WTC11 (cell line): ENCODE data around the gene HPS3. TPM values are rescaled to one million over a fixed set of nuclear protein-coding genes. Genes with fewer than 3 reads are reported as not detected.
A peak's percentile ranks its signal among the peaks of the same experiment; 100 is the strongest.

Source experiments
- CREM ChIP-seq: sonication (generic); formaldehyde crosslinking; IDR thresholded peaks from 2 replicates; pipeline ENCODE4 v1.8.1; 2022; ENCODE audit warnings: mild to moderate bottlenecking, missing genetic modification reagents, moderate library complexity
- ELF4 ChIP-seq: sonication (generic); formaldehyde crosslinking; IDR thresholded peaks from 2 replicates; pipeline ENCODE4 v1.8.1; 2022; ENCODE audit warnings: low read depth, mild to moderate bottlenecking, moderate library complexity, missing genetic modification reagents
- FOXJ3 ChIP-seq: sonication (generic); formaldehyde crosslinking; IDR thresholded peaks from 2 replicates; pipeline ENCODE4 v1.9.0; 2021; ENCODE audit warnings: missing genetic modification reagents, mild to moderate bottlenecking, borderline replicate concordance
- FOXP1 ChIP-seq: sonication (generic); formaldehyde crosslinking; IDR thresholded peaks from 2 replicates; pipeline ENCODE4 v1.8.0; 2022; ENCODE audit warnings: missing genetic modification reagents, mild to moderate bottlenecking, moderate library complexity, borderline replicate concordance
- IRF2 ChIP-seq: sonication (generic); formaldehyde crosslinking; IDR thresholded peaks from 2 replicates; pipeline ENCODE4 v1.8.0; 2022; ENCODE audit warnings: low read depth, missing genetic modification reagents, borderline replicate concordance
- JUN ChIP-seq: sonication (generic); formaldehyde crosslinking; IDR thresholded peaks from 2 replicates; pipeline ENCODE4 v1.8.0; 2023; ENCODE audit warnings: mild to moderate bottlenecking, missing genetic modification reagents
- KAT7 ChIP-seq: sonication (generic); formaldehyde crosslinking; IDR thresholded peaks from 2 replicates; pipeline ENCODE4 v1.8.1; 2023; ENCODE audit warnings: missing genetic modification reagents, mild to moderate bottlenecking, borderline replicate concordance
- NFYB ChIP-seq: sonication (generic); formaldehyde crosslinking; conservative IDR thresholded peaks from 2 replicates; pipeline ENCODE4 v1.8.0; 2022; ENCODE audit warnings: low read depth, missing genetic modification reagents
- RELA ChIP-seq: sonication (generic); formaldehyde crosslinking; IDR thresholded peaks from 2 replicates; pipeline ENCODE4 v1.8.1; 2022; ENCODE audit warnings: missing genetic modification reagents, mild to moderate bottlenecking, borderline replicate concordance
- RORB ChIP-seq: fragments of 250-450 bp; sonication (Bioruptor Pico); IDR thresholded peaks from 2 replicates; pipeline ENCODE4 v1.9.0; 2021; ENCODE audit warnings: mild to moderate bottlenecking
- SMAD3 ChIP-seq: sonication (generic); formaldehyde crosslinking; IDR thresholded peaks from 2 replicates; pipeline ENCODE4 v1.8.0; 2022; ENCODE audit warnings: missing genetic modification reagents, mild to moderate bottlenecking, borderline replicate concordance
- SOX15 ChIP-seq: fragments of 250-450 bp; sonication (Bioruptor Pico); IDR thresholded peaks from 2 replicates; pipeline ENCODE4 v1.9.0; 2021; ENCODE audit warnings: mild to moderate bottlenecking
- TCF7 ChIP-seq: sonication (generic); formaldehyde crosslinking; IDR thresholded peaks from 2 replicates; pipeline ENCODE4 v1.8.0; 2022; ENCODE audit warnings: mild to moderate bottlenecking, low read depth, missing genetic modification reagents, moderate library complexity
- TP53 ChIP-seq: sonication (generic); formaldehyde crosslinking; IDR thresholded peaks from 2 replicates; pipeline ENCODE4 v1.8.1; 2023; ENCODE audit warnings: mild to moderate bottlenecking, missing genetic modification reagents
- ZNF121 ChIP-seq: sonication (generic); formaldehyde crosslinking; IDR thresholded peaks from 2 replicates; pipeline ENCODE4 v1.8.0; 2023; ENCODE audit warnings: missing genetic modification reagents
- ZNF232 ChIP-seq: sonication (generic); formaldehyde crosslinking; IDR thresholded peaks from 2 replicates; pipeline ENCODE4 v1.8.0; 2022; ENCODE audit warnings: mild to moderate bottlenecking, missing genetic modification reagents
- ZNF263 ChIP-seq: sonication (generic); formaldehyde crosslinking; IDR thresholded peaks from 2 replicates; pipeline ENCODE4 v1.8.1; 2022; ENCODE audit warnings: low read depth, mild to moderate bottlenecking, moderate library complexity, missing genetic modification reagents
- total RNA-seq: library from RNA; stranded (reverse); gene quantifications from 3 replicates; pipeline ENCODE4 v1.2.3, GENCODE V29; 2021
- TF ChIP-seq, protein P1 (sequence below): sonication (generic); formaldehyde crosslinking; IDR thresholded peaks from 2 replicates; pipeline ENCODE4 v1.8.0; 2022; ENCODE audit warnings: missing genetic modification reagents
- TF ChIP-seq, protein P2 (sequence below): sonication (generic); formaldehyde crosslinking; IDR thresholded peaks from 2 replicates; pipeline ENCODE4 v1.8.1; 2022; ENCODE audit warnings: mild to moderate bottlenecking, missing genetic modification reagents, moderate library complexity, borderline replicate concordance
- TF ChIP-seq, protein P3 (sequence below): sonication (generic); formaldehyde crosslinking; IDR thresholded peaks from 2 replicates; pipeline ENCODE4 v1.8.1; 2023; ENCODE audit warnings: mild to moderate bottlenecking, moderate library complexity, missing genetic modification reagents
- TF ChIP-seq, protein P4 (sequence below): sonication (generic); formaldehyde crosslinking; IDR thresholded peaks from 2 replicates; pipeline ENCODE4 v1.8.1; 2023; ENCODE audit warnings: mild to moderate bottlenecking, missing genetic modification reagents, moderate library complexity
- TF ChIP-seq, protein P5 (sequence below): fragments of 200-600 bp; IDR thresholded peaks from 2 replicates; pipeline ENCODE4 v1.8.0; 2022; ENCODE audit warnings: antibody characterized with exemption
- TF ChIP-seq, protein P6 (sequence below): fragments of 250-450 bp; sonication (Bioruptor Pico); IDR thresholded peaks from 2 replicates; pipeline ENCODE4 v1.9.0; 2021; ENCODE audit warnings: moderate library complexity, mild to moderate bottlenecking, inconsistent platforms, borderline replicate concordance
- TF ChIP-seq, protein P7 (sequence below): fragments of 250-450 bp; sonication (Bioruptor Pico); conservative IDR thresholded peaks from 2 replicates; pipeline ENCODE4 v1.9.0; 2021; ENCODE audit warnings: mild to moderate bottlenecking
- TF ChIP-seq, protein P8 (sequence below): fragments of 250-450 bp; sonication (Bioruptor Pico); IDR thresholded peaks from 2 replicates; pipeline ENCODE4 v1.8.0; 2021; ENCODE audit warnings: mild to moderate bottlenecking

Gene HPS3
- total RNA-seq, 1 experiment from 2014 or later = 51.3 TPM

DNA sequence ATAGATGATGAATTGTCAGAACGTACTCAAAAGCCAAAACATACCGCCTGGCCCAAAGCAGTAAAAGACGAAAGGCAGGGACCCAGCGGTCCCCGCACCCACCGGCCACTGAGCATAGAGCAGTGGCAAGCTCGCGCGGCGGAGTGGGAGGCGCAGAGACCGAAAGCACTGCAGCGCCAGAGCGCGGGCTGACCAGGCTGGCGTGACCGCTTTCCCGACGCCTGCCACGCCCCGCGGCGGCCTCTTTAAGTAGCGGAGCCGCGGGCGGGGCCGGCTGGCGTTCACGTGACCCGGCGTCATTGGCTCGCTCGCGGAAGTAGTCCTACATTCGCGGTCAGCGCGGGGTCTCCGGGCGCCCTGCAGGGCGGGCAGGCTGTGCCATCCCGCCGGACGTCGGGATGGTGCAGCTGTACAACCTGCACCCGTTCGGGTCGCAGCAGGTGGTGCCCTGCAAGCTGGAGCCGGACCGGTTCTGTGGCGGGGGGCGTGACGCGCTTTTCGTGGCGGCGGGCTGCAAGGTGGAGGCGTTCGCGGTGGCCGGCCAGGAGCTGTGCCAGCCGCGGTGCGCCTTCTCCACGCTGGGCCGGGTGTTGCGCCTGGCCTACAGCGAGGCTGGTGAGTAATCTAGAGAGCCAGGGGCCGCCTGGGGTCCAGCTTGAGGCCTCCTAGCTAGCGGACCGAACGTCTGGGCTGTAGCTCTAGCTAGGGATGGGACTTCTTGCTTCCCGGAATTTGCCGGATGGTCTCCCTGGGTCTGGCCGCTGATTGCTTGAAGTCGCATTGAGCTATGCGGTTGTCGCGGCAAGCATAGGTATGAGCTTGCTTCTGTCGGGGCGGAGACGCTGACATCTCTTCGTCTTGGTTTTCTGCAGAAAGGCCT is at the start of gene HPS3 (continued):
- no peak for TF ChIP-seq RORB (CRISPR knock-in tag)
- TF ChIP-seq SOX15 (CRISPR knock-in tag) = no peak
- TF ChIP-seq, protein P1, sequence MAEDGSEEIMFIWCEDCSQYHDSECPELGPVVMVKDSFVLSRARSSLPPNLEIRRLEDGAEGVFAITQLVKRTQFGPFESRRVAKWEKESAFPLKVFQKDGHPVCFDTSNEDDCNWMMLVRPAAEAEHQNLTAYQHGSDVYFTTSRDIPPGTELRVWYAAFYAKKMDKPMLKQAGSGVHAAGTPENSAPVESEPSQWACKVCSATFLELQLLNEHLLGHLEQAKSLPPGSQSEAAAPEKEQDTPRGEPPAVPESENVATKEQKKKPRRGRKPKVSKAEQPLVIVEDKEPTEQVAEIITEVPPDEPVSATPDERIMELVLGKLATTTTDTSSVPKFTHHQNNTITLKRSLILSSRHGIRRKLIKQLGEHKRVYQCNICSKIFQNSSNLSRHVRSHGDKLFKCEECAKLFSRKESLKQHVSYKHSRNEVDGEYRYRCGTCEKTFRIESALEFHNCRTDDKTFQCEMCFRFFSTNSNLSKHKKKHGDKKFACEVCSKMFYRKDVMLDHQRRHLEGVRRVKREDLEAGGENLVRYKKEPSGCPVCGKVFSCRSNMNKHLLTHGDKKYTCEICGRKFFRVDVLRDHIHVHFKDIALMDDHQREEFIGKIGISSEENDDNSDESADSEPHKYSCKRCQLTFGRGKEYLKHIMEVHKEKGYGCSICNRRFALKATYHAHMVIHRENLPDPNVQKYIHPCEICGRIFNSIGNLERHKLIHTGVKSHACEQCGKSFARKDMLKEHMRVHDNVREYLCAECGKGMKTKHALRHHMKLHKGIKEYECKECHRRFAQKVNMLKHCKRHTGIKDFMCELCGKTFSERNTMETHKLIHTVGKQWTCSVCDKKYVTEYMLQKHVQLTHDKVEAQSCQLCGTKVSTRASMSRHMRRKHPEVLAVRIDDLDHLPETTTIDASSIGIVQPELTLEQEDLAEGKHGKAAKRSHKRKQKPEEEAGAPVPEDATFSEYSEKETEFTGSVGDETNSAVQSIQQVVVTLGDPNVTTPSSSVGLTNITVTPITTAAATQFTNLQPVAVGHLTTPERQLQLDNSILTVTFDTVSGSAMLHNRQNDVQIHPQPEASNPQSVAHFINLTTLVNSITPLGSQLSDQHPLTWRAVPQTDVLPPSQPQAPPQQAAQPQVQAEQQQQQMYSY = no peak
- TF ChIP-seq TP53 = peak; percentile 24; the same call in 1 of the 2 replicates
- TF ChIP-seq IRF2 (CRISPR knock-in tag) = no peak
- TF ChIP-seq, protein P2, sequence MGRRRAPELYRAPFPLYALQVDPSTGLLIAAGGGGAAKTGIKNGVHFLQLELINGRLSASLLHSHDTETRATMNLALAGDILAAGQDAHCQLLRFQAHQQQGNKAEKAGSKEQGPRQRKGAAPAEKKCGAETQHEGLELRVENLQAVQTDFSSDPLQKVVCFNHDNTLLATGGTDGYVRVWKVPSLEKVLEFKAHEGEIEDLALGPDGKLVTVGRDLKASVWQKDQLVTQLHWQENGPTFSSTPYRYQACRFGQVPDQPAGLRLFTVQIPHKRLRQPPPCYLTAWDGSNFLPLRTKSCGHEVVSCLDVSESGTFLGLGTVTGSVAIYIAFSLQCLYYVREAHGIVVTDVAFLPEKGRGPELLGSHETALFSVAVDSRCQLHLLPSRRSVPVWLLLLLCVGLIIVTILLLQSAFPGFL (CRISPR knock-in tag) = no peak
- no peak for TF ChIP-seq ZNF232
- 0 out of 2 replicates have a peak, but pooled peaks have one; percentile 75 for TF ChIP-seq RELA
- peak; percentile 92; the same call in 1 of the 2 replicates for TF ChIP-seq KAT7 (CRISPR knock-in tag)
- TF ChIP-seq FOXJ3 (CRISPR knock-in tag) = no peak
- TF ChIP-seq, protein P3, sequence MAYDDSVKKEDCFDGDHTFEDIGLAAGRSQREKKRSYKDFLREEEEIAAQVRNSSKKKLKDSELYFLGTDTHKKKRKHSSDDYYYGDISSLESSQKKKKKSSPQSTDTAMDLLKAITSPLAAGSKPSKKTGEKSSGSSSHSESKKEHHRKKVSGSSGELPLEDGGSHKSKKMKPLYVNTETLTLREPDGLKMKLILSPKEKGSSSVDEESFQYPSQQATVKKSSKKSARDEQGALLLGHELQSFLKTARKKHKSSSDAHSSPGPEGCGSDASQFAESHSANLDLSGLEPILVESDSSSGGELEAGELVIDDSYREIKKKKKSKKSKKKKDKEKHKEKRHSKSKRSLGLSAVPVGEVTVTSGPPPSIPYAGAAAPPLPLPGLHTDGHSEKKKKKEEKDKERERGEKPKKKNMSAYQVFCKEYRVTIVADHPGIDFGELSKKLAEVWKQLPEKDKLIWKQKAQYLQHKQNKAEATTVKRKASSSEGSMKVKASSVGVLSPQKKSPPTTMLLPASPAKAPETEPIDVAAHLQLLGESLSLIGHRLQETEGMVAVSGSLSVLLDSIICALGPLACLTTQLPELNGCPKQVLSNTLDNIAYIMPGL (CRISPR knock-in tag) = peak; percentile 90
- TF ChIP-seq, protein P4, sequence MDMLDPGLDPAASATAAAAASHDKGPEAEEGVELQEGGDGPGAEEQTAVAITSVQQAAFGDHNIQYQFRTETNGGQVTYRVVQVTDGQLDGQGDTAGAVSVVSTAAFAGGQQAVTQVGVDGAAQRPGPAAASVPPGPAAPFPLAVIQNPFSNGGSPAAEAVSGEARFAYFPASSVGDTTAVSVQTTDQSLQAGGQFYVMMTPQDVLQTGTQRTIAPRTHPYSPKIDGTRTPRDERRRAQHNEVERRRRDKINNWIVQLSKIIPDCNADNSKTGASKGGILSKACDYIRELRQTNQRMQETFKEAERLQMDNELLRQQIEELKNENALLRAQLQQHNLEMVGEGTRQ (CRISPR knock-in tag) = peak; percentile 98
- TF ChIP-seq ZNF121 (CRISPR knock-in tag) = no peak
- TF ChIP-seq, protein P5, sequence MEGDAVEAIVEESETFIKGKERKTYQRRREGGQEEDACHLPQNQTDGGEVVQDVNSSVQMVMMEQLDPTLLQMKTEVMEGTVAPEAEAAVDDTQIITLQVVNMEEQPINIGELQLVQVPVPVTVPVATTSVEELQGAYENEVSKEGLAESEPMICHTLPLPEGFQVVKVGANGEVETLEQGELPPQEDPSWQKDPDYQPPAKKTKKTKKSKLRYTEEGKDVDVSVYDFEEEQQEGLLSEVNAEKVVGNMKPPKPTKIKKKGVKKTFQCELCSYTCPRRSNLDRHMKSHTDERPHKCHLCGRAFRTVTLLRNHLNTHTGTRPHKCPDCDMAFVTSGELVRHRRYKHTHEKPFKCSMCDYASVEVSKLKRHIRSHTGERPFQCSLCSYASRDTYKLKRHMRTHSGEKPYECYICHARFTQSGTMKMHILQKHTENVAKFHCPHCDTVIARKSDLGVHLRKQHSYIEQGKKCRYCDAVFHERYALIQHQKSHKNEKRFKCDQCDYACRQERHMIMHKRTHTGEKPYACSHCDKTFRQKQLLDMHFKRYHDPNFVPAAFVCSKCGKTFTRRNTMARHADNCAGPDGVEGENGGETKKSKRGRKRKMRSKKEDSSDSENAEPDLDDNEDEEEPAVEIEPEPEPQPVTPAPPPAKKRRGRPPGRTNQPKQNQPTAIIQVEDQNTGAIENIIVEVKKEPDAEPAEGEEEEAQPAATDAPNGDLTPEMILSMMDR = no peak
- TF ChIP-seq, protein P6, sequence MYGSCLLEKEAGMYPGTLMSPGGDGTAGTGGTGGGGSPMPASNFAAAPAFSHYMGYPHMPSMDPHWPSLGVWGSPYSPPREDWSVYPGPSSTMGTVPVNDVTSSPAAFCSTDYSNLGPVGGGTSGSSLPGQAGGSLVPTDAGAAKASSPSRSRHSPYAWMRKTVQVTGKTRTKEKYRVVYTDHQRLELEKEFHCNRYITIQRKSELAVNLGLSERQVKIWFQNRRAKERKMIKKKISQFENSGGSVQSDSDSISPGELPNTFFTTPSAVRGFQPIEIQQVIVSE (CRISPR knock-in tag) = no peak
- 0 out of 2 replicates have a peak, but pooled peaks have one; percentile 41 for TF ChIP-seq JUN (CRISPR knock-in tag)
- no peak for TF ChIP-seq SMAD3 (CRISPR knock-in tag)
- TF ChIP-seq, protein P7, sequence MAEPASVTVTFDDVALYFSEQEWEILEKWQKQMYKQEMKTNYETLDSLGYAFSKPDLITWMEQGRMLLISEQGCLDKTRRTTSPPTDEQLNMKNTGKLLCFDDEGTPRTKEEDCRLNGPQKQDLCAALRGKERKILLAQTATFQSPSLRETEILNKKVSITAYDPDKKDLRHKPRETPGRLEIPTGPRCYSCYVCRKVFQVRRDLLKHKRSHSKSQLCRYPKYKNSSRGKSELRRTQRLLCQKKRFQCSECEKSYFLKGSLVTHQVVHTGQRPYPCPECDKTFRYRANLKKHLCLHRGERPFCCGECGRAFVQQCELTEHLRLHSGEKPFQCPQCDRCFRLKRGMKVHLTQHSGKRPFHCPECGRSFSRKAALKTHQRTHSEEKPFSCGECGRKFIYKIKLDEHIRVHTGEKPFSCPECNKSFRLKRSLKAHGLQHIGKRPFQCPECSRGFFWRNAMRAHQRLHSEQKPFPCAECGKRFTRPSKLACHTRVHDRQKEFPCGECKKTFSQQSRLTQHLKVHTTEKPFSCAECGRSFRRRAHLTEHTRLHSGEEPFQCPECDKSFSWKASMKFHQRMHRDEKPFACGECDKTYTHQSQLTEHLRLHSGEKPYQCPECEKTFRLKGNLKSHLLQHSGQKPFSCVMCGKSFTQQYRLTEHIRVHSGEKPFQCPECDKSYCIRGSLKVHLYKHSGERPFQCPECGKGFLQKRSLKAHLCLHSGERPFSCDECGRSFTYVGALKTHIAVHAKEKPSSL (CRISPR knock-in tag) = no peak
- TF ChIP-seq, protein P8, sequence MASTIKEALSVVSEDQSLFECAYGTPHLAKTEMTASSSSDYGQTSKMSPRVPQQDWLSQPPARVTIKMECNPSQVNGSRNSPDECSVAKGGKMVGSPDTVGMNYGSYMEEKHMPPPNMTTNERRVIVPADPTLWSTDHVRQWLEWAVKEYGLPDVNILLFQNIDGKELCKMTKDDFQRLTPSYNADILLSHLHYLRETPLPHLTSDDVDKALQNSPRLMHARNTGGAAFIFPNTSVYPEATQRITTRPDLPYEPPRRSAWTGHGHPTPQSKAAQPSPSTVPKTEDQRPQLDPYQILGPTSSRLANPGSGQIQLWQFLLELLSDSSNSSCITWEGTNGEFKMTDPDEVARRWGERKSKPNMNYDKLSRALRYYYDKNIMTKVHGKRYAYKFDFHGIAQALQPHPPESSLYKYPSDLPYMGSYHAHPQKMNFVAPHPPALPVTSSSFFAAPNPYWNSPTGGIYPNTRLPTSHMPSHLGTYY (CRISPR knock-in tag) = no peak
- no peak for TF ChIP-seq NFYB
- peak; percentile 97 for TF ChIP-seq FOXP1 (CRISPR knock-in tag)
- TF ChIP-seq ZNF263 (CRISPR knock-in tag) = no peak
- peak; percentile 84 for TF ChIP-seq CREM
- TF ChIP-seq ELF4 (CRISPR knock-in tag) = no peak
- no peak for TF ChIP-seq TCF7 (CRISPR knock-in tag)
